Activated CD8-positive, alpha-beta T cell treated with anti-CD3 and anti-CD28 coated beads, Interleukin-2, amount 10 ng/mL, durations not matched to agents 7 days and 5 days (primary cell): ENCODE measurements around the gene KCNJ15. TPM values are rescaled to one million over a fixed set of nuclear protein-coding genes. Genes with fewer than 3 reads are reported as not detected.

Experiments used
- ATAC-seq: fragments of 150-1000 bp; cut with Tn5 transposase; one replicate; pipeline ENCODE4 v1.10.0; 2021; ENCODE audit warnings: moderate library complexity
- CTCF ChIA-PET: fragments of 350-600 bp; sonication (Branson Sonifier 250); formaldehyde crosslinking; loops from one replicate; lab custom pipeline; 2021; ENCODE audit warnings: antibody characterized with exemption; lab: Charles Lee
- POLR2A ChIA-PET: fragments of 350-600 bp; sonication (Branson Sonifier 250); formaldehyde crosslinking; loops from one replicate; lab custom pipeline; 2021; ENCODE audit warnings: antibody characterized with exemption; lab: Charles Lee
- DNase-seq: peaks from one replicate; pipeline ENCODE4 v3.0.0-alpha.2; 2020
- H3K27ac Mint-ChIP-seq: one replicate; pipeline ENCODE4 v1.8.0; 2021; ENCODE audit warnings: mild to moderate bottlenecking, mixed read lengths
- H3K27me3 Mint-ChIP-seq: one replicate; pipeline ENCODE4 v1.8.0; 2021; ENCODE audit warnings: low read depth, mixed read lengths
- H3K36me3 Mint-ChIP-seq: one replicate; pipeline ENCODE4 v1.8.0; 2021; ENCODE audit warnings: low read depth, mixed read lengths
- H3K4me1 Mint-ChIP-seq: one replicate; pipeline ENCODE4 v1.8.0; 2021; ENCODE audit warnings: low read depth, mixed read lengths
- H3K4me3 Mint-ChIP-seq: one replicate; pipeline ENCODE4 v1.8.0; 2021; ENCODE audit warnings: mild to moderate bottlenecking, mixed read lengths
- H3K9me3 Mint-ChIP-seq: one replicate; pipeline ENCODE4 v1.8.0; 2022; ENCODE audit warnings: mixed read lengths; ENCODE audit not compliant: insufficient read depth
- total RNA-seq, 2 experiments: library from RNA; stranded (reverse); gene quantifications; one replicate each; pipeline ENCODE4 v1.2.3, GENCODE V29; 2021

Gene KCNJ15
- total RNA-seq, 2 experiments from 2014 or later: not detected

- CTCF ChIA-PET: interaction anchor here (1.5 kb wide), 1 partner anchor 51 kb away, joined by 3 read pairs; no protein-coding TSS in a partner anchor
- Mint-ChIP-seq H3K9me3 (no peaks in the 10 kb centered on the region), H3K27me3 (no peaks in the 10 kb centered on the region), H3K27ac (no peak overlapping the region), H3K4me1 (no peaks in the 10 kb centered on the region), H3K36me3 (no peaks in the 10 kb centered on the region), H3K4me3 (no peak overlapping the region)
- ATAC-seq (no peak), DNase-seq (no peak)
- POLR2A ChIA-PET: no interaction called here
Observed at GRCh38 chr21:38269576-38269936, 12.8 kb downstream of the KCNJ15 start.

GRCh38 chr21:38272215-38272614, 15.4 kb downstream of the KCNJ15 start:
- H3K9me3 Mint-ChIP-seq: no peaks in the 10 kb centered on the region
- ChIA-PET POLR2A (no interaction called here), CTCF (no interaction called here)
- H3K4me1 Mint-ChIP-seq: no peaks in the 10 kb centered on the region
- no peak overlapping the region for H3K4me3 Mint-ChIP-seq
- H3K36me3 Mint-ChIP-seq: no peaks in the 10 kb centered on the region
- ATAC-seq (no peak), DNase-seq (no peak)
- no peak overlapping the region for H3K27ac Mint-ChIP-seq
- no peaks in the 10 kb centered on the region for H3K27me3 Mint-ChIP-seq

GRCh38 chr21:38273745-38274542, 17.2 kb downstream of the KCNJ15 start:
- no peaks in the 10 kb centered on the region for H3K9me3 Mint-ChIP-seq
- no peaks in the 10 kb centered on the region for H3K36me3 Mint-ChIP-seq
- H3K27me3 Mint-ChIP-seq: no peaks in the 10 kb centered on the region
- ChIA-PET CTCF (interaction anchor here (1.0 kb wide), 1 partner anchor 38 kb away, joined by 3 read pairs; no protein-coding TSS in a partner anchor), POLR2A (no interaction called here)
- no peak overlapping the region for H3K4me3 Mint-ChIP-seq
- no peak for DNase-seq
- no peaks in the 10 kb centered on the region for H3K4me1 Mint-ChIP-seq
- no peak for ATAC-seq
- H3K27ac Mint-ChIP-seq: no peak overlapping the region

- CTCF ChIA-PET: no interaction called here
Observed at GRCh38 chr21:38277501-38278131, 20.8 kb downstream of the KCNJ15 start.

GRCh38 chr21:38280454-38280853, 23.7 kb downstream of the KCNJ15 start:
- H3K9me3 Mint-ChIP-seq: no peaks in the 10 kb centered on the region
- H3K27ac Mint-ChIP-seq: no peak overlapping the region
- CTCF ChIA-PET: no interaction called here
- no peaks in the 10 kb centered on the region for H3K4me1 Mint-ChIP-seq
- POLR2A ChIA-PET: no interaction called here
- DNase-seq (no peak), ATAC-seq (no peak)
- H3K4me3 Mint-ChIP-seq: no peak overlapping the region
- H3K36me3 Mint-ChIP-seq: no peaks in the 10 kb centered on the region
- H3K27me3 Mint-ChIP-seq: no peaks in the 10 kb centered on the region

More at GRCh38 chr21:38277501-38278131, 20.8 kb downstream of the KCNJ15 start:
- Mint-ChIP-seq H3K27ac (no peak overlapping the region), H3K4me1 (no peaks in the 10 kb centered on the region), H3K4me3 (no peak overlapping the region), H3K27me3 (no peaks in the 10 kb centered on the region), H3K9me3 (no peaks in the 10 kb centered on the region), H3K36me3 (no peaks in the 10 kb centered on the region)
- POLR2A ChIA-PET: no interaction called here
- DNase-seq (no peak), ATAC-seq (no peak)

- ChIA-PET POLR2A (no interaction called here), CTCF (no interaction called here)
- DNase-seq: no peak
- no peak overlapping the region for H3K27ac Mint-ChIP-seq
- no peaks in the 10 kb centered on the region for H3K36me3 Mint-ChIP-seq
- no peak for ATAC-seq
- H3K4me1 Mint-ChIP-seq: no peaks in the 10 kb centered on the region
- no peak overlapping the region for H3K4me3 Mint-ChIP-seq
- H3K27me3 Mint-ChIP-seq: no peaks in the 10 kb centered on the region
- H3K9me3 Mint-ChIP-seq: no peaks in the 10 kb centered on the region
Observed at GRCh38 chr21:38280867-38281266, 24.1 kb downstream of the KCNJ15 start.

- no peak for DNase-seq
- no peak for ATAC-seq
- Mint-ChIP-seq H3K4me1 (no peaks in the 10 kb centered on the region), H3K27ac (no peak overlapping the region), H3K4me3 (no peak overlapping the region), H3K9me3 (no peaks in the 10 kb centered on the region), H3K27me3 (no peaks in the 10 kb centered on the region), H3K36me3 (no peaks in the 10 kb centered on the region)
- CTCF ChIA-PET: no interaction called here
- POLR2A ChIA-PET: no interaction called here
Observed at GRCh38 chr21:38282921-38283320, 26.1 kb downstream of the KCNJ15 start.

GRCh38 chr21:38284216-38284615, 27.4 kb downstream of the KCNJ15 start:
- H3K4me3 Mint-ChIP-seq: no peak overlapping the region
- DNase-seq: no peak
- POLR2A ChIA-PET: no interaction called here
- H3K27me3 Mint-ChIP-seq: no peaks in the 10 kb centered on the region
- H3K36me3 Mint-ChIP-seq: no peaks in the 10 kb centered on the region
- CTCF ChIA-PET: no interaction called here
- H3K27ac Mint-ChIP-seq: no peak overlapping the region
- H3K9me3 Mint-ChIP-seq: no peaks in the 10 kb centered on the region
- no peaks in the 10 kb centered on the region for H3K4me1 Mint-ChIP-seq
- no peak for ATAC-seq

- DNase-seq (no peak), ATAC-seq (no peak)
- Mint-ChIP-seq H3K36me3 (no peaks in the 10 kb centered on the region), H3K4me1 (no peaks in the 10 kb centered on the region), H3K9me3 (no peaks in the 10 kb centered on the region), H3K4me3 (no peak overlapping the region), H3K27ac (no peak overlapping the region), H3K27me3 (no peaks in the 10 kb centered on the region)
- ChIA-PET CTCF (no interaction called here), POLR2A (no interaction called here)
Observed at GRCh38 chr21:38286739-38287471, 30.1 kb downstream of the KCNJ15 start.

- no peak overlapping the region for H3K4me3 Mint-ChIP-seq
- no peaks in the 10 kb centered on the region for H3K36me3 Mint-ChIP-seq
- DNase-seq (no peak), ATAC-seq (no peak)
- ChIA-PET POLR2A (no interaction called here), CTCF (no interaction called here)
- H3K9me3 Mint-ChIP-seq: no peaks in the 10 kb centered on the region
- H3K27ac Mint-ChIP-seq: no peak overlapping the region
- no peaks in the 10 kb centered on the region for H3K27me3 Mint-ChIP-seq
- H3K4me1 Mint-ChIP-seq: no peaks in the 10 kb centered on the region
Observed at GRCh38 chr21:38287476-38287875, 30.7 kb downstream of the KCNJ15 start.

- H3K4me1 Mint-ChIP-seq: no peaks in the 10 kb centered on the region
- H3K27ac Mint-ChIP-seq: no peak overlapping the region
- ChIA-PET CTCF (no interaction called here), POLR2A (no interaction called here)
- ATAC-seq: no peak
- no peak overlapping the region for H3K4me3 Mint-ChIP-seq
- no peaks in the 10 kb centered on the region for H3K36me3 Mint-ChIP-seq
- no peaks in the 10 kb centered on the region for H3K27me3 Mint-ChIP-seq
- no peak for DNase-seq
- H3K9me3 Mint-ChIP-seq: no peaks in the 10 kb centered on the region
Observed at GRCh38 chr21:38289705-38290485, 33.1 kb downstream of the KCNJ15 start.
